SW480 (cell line): ENCODE data around the gene TBXAS1.

Experiments used
- DNase-seq: peaks from one replicate; pipeline ENCODE4 v3.0.0-alpha.2; 2016; ENCODE audit warnings: low spot score

The TBXAS1 gene

DNA sequence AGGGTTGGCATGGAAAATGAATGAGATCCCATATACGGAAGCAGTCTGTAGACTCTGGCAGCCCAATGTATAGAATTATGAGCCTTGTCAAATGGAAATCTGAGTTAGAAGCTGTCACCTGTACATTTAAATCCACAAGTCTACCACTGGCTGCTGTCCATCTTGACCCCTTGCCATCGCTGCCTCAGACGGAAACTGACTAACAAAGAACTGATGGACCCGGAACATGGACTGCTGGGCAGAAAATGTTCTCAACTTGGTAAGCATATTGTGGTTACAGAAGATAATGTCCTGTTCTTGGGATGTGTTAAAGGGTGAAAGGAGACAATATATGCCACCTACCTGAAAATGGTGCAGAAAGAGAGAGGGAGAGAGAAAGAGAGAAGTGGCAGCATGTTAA is 196.2 kb downstream of the TBXAS1 start:
- no peak for DNase-seq

- DNase-seq, result no peak
Measured at GRCh38 chr7:140025814-140026433, 196.9 kb downstream of the TBXAS1 start.

DNA sequence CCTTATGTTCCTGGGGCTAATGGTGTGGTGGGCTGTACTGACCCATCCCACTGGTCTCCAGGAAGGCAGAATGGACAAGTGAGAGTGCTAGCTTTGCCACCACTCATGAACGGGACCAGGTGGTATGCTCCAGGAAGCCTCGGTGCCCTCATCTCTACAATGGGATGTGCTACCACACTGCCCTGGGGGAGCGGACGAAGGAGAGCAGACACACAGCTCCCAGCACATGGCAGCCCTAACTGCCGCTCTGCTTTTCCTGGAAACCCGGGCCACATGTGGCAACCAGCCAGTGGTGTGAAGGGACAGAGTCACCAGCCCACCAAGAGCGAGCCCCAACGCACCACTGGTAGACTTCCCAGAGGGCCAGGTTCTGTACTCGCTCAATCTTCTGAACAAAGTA is 197.9 kb downstream of the TBXAS1 start:
- no peak for DNase-seq

DNA sequence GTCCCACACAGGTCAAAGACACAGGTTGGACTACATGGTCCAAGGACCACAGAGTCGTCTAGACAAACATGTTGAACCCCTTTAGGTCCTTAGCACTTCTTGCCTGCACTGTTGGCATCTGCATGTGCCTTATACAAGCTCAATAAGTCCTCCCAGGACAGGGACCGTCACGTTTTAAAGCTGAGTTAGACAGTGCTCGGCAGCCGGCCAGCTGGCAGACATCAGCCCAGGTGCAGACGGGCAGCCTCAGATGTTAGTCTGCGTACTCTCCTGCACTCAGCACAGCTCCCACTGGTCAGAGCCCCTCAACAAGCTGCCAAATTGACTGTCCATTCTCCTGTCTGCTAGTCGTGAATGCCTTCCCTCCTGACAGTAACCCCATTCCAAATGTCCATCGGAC is 198.8 kb downstream of the TBXAS1 start:
- DNase-seq, result no peak

- no peak for DNase-seq
Measured at GRCh38 chr7:140028311-140028710, 199.2 kb downstream of the TBXAS1 start.

DNA sequence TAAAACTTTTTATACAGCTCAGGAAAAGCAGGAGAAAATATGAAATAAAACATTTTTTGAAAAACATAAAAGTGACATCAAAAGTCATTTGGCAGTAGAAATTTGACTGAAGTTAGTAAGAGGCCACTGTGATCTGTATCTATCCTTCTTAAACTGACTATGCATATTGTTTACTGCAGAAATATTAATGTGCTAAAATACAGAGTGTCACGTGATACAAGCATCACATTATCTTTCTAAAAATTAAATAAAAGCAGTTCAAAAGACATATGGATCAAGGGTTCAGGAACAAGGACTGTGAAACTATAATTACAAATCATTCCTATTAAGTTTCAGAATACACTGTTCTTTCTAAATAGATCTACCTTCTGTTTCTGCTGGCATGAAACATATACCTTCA is 200.0 kb downstream of the TBXAS1 start:
- DNase-seq, result no peak

GRCh38 chr7:140031364-140031763 is 202.3 kb downstream of the TBXAS1 start:
- DNase-seq, result no peak

DNA sequence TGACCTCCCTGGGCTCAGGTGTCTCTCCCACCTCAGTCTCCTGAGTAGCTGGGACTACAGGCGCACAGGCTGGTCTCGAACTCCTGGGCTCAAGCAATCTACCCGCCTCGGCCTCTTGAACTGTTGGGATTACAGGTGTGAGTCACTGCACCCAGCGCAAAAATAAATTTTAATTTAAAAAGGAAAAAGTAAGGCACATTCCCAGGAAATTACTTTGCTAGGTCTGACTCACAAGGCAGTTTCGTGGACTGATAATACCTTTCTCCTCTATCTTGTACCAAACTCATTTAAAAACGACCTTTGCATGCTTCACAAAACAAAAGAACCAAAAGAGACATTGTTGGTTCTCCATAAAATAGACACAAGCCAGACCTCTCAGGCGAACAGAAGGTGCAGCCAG is 204.0 kb downstream of the TBXAS1 start:
- no peak for DNase-seq

DNA sequence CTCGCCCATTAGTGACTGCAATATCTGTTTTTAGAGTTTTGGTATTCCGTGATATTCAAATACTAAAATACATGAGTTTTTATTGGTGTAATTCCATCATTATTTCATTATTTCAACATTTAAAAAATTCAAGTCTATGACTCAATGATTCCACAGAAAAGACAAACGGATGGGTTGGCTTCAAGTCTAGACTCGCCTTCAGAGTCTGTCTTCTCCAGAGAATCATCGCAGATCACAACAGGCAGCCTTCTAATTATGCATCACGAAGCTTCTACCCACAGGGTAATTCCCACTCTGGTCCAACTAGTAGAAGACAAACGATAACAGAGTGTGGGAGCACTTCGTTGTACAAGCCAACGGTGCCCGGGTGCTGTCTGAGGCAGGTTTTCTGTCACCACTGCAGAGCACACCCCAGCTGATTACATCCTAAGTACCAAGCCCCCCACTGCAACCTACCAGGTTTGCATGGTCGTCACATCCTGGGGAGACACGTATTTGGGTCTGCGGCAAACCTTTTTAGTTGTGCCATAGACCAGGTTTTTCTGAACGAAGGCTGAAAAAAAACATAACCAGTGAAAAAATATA is 204.8 kb downstream of the TBXAS1 start:
- no peak for DNase-seq

GRCh38 chr7:140034421-140034820 is 205.4 kb downstream of the TBXAS1 start:
- DNase-seq, result no peak

DNA sequence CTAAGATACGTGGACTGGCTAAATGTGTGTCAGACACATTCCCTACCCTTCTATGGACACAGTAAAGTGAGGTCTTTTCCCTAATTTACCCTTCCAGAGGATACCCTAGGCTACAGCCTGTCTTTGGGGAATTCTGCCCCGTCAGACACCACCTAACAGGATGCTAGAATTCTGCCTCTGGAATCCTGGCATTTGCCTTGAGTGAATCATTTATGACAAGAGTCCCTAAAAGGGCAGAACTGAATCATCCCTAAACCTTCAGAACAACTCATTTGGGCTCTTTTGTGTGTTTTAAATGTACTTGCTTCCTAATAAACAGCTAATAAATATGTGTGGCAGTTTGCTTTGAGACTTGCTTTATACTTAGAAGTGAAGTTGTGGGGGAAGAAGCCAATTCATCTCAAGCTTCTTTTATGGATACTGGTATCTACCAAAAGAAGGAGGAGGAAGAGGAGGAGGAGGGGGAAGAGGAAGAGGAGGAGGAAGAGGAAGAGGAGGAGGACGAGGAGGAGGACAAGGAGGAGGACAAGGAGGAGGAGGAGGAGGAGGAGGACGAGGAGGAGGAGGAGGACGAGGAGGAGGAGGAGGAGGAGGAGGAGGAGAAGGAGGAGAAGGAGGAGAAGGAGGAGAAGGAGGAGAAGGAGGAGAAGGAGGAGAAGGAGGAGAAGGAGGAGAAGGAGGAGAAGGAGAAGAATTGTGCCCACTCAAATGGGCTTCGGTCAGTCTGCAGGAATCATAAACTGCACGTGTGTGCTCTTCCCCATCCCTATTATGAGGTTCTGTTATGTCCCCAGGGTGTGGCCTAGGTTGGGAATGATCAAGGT is 206.5 kb downstream of the TBXAS1 start:
- no peak for DNase-seq

DNA sequence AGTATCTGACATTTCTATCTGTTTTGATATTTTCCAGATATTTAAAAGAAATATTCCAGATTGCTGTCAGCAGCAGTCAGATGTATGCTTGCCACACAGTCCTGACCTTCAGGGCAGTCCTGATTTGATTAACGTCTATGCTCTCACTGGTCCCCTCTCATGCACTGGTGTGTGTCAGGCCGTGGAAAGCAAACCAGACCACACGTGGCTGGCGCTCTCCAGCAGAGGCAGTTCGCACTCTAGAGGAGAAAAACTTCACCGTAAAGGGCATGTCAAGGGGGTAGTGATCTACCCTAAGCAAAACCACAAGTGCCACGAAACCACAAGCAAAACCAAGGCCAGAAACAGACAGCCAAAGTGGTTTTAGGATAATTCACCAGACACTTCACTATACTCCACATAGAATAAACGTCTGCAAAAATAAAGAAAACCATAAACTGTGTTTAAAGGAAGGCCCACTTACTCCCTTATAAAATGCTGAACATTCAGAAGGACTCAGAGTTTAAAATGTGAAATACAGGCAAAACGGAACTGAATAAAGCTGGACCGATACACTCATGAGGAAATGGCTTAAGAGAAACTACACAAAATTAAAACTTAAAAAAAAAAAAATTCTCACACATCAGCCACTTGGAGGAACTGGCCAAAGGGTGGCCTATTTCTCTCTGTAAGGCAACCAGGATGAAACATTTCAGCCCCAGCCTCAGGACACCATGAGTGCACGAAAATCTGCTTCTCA is 207.3 kb downstream of the TBXAS1 start:
- DNase-seq, result no peak

- no peak for DNase-seq
Measured at GRCh38 chr7:140039066-140039465, 210.0 kb downstream of the TBXAS1 start.

DNA sequence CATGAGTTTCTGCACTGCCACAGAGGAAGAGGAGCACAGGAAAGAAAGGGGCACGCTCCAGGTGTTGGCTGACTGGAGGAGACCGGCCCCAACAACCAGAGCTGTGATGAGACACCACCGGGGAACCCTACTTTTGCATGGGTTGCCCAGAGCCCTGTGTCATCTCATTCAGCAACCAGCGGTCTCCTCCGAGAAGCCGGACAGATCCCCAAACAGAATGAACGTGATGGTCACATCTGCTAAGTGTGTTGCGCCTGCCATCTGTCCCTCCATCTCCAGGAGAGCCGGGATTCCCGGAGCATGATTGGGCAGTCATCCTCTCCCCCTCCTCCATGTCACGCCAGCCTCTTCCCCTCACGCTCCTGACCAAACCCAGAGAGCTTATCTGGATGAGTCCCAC is 210.8 kb downstream of the TBXAS1 start:
- no peak for DNase-seq

DNA sequence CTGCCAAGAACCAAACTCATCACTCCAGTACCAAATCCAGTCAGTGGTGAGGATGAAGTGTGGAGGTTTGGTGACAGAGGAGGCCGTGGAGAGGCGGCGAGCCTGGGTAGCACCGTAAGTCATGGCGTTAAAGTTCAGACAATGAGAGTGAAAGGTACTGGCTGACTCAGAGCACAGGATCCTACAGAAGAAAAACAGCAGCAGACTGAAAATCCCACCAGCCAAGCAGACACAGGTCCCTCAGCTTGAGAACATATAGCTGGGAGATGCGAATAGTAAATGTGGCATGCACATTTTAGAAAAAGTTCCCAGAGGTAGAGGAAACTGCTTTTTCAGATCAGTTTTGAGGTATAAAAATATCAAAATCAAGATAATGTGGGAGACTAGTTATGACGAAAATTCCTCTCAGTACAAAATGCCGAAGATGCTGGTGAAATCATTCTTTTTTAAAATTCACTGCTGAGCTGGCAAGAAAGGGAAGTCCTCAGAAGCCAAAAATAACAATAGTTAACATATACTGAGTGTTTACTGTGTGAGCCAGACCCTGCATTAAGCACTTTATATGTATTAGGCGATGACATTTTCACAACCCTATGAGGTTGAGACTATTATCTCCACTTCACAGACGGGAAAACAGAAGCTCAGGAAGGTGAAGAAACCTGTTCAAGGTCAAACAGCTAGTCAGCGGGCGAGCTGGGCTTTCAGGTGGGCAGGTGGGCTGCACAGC is 212.8 kb downstream of the TBXAS1 start:
- DNase-seq, result no peak

GRCh38 chr7:140042386-140042670 is 213.3 kb downstream of the TBXAS1 start:
- DNase-seq, result no peak

DNA sequence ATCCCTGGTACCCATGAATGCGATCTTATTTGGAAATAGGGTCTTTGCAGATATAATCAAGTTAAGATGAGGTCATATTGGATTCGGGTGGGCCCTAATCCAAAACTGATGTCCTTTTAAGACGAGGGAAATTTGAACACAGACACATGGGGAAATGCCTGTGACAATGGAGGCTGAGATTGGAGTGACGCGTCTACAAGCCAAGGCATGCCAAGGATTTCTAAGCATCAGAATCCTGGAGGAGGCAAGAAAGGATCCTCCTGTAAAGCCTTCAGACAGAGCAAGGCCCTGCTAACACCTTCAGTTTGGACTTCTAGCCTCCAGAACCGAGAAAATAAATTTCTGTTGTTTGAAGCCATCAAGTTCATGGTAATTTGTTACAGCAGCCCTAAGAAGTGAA is 215.2 kb downstream of the TBXAS1 start:
- no peak for DNase-seq

DNA sequence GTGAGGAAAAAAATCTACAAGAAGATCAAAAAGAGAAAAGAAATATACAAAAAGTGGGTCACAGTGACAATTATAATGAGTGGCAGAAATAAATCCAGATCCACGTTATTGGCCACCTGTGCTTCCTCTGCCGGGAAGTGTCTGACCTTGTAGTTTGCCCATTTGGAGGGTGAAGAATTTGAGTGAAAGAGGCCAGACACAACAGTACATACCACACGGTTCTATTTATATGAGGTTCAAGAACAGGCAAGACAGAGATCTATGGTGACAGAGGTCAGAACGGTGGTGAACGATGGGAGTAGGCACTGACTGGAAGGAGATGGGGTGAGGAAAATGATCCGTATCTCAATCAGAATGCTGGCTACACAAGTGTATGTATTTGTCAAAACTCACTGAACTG is 216.6 kb downstream of the TBXAS1 start:
- DNase-seq, result no peak

GRCh38 chr7:140047197-140047596 is 218.1 kb downstream of the TBXAS1 start:
- DNase-seq, result no peak

DNA sequence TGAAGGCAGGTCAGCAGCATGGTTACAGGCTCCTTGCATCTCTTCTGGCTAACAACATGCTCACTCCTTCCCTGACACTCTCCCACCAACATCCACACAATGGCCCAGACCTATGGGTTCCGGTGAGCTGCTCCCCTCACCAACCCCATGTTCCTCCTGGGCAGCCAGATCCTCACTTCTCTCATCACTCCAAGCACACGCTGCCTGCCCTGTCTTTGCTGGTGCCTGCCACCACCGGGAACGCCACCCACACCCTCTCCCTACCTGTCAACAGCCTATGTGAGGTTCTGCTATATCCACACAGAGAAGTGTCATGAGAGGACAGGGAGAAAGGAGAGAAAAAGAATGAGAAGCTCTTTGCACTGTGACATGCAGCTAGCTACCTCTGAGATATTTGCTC is 219.1 kb downstream of the TBXAS1 start:
- DNase-seq, result no peak

DNA sequence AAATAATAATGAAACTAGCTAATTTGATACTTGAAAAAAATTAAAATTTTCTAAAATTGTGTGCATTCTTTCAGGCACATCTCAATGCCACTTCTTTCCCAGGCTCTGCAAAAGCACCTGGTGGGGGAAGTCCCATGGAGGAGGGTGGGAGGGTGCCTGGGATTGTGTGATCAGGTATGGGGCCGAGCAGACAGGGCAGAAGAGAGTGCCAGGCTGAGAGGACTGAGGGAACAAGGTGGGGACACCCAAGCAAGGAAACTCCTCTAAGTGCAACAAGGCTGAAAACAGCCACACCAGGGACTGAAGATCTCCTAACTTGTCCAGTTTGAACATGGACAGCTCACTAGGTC is 219.9 kb downstream of the TBXAS1 start:
- no peak for DNase-seq

DNA sequence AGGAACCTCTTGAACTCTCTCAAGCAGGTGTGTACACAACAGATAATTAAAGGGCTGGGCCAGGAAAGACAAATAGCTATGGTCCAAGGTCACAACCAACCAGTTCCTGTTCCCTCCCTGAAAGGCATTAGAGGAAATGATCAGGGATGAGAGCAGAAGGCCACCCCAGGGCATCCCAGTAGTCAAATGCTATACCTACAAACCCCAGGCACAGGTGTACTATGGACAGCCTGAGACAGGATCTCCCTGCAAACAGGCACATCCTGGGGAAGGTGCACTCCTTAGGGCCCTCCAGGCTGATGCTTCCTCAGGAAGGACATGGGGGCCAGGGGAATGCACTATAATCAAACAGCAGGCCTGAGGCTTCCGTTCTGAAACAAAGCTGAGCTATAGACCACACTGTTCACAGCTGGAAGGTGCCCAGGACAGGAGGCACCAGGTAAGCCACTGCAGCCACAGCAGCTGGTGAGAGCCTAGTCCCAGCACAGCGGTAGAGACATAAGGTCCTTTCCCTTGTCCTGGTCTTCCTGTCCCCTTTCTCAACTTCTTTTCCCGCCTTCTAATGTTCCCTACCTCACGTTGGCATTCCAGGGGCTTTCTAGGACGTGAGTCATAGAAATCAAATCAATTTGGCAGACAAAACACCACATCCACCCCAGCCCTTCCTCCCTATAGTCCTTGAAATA is 220.4 kb downstream of the TBXAS1 start:
- peak; percentile 32 for DNase-seq
